HepG2 (cell line): ENCODE data around the gene KSR1. TPM values are rescaled to one million over a fixed set of nuclear protein-coding genes. Genes with fewer than 3 reads are reported as not detected.
A peak's percentile ranks its signal among the peaks of the same experiment; 100 is the strongest.

Source experiments
- ATAC-seq: fragments of 200-7000 bp; cut with Tn5 transposase; 3 replicates; pipeline ENCODE4 v1.9.1; 2020; ENCODE audit warnings: mild to moderate bottlenecking, moderate library complexity
- BruUV-seq: library from RNA; stranded (reverse); fragments of 400-500 nt; replicated peaks from 2 replicates; lab custom pipeline; 2021; lab: Mats Ljungman, UMichigan
- CTCF ChIA-PET: fragments of 300-600 bp; formaldehyde crosslinking; extraction: SDS; loops from one replicate; lab custom pipeline; 2021; ENCODE audit warnings: low total read pairs, inconsistent platforms, low intra/inter-chr PET ratio; lab: Yijun Ruan, JAX
- POLR2A ChIA-PET: fragments of 350-600 bp; sonication (Branson Sonifier 250); formaldehyde crosslinking; loops from one replicate; lab custom pipeline; 2020; ENCODE audit warnings: antibody characterized with exemption, inconsistent platforms; lab: Yijun Ruan, JAX
- DNase-seq: peaks from one replicate; pipeline ENCODE4 v3.0.0-alpha.2; 2015; ENCODE audit warnings: low spot score
- FAIRE-seq: peaks from 3 replicates; lab custom pipeline; 2011; peaks lifted over from hg19 to GRCh38; lab: Jason Lieb, UNC
- H2AFZ ChIP-seq: one replicate; pipeline ENCODE4 v1.6.1; 2011; ENCODE audit warnings: low read length, inconsistent platforms
- H3K27ac ChIP-seq: fragments of 300-600 bp; 3 replicates; pipeline ENCODE4 v1.8.0; 2011; ENCODE audit warnings: mixed run types, mild to moderate bottlenecking, mixed read lengths, low read length, inconsistent platforms; ENCODE audit not compliant: insufficient read depth; ENCODE audit errors: extremely low read length
- H3K27me3 ChIP-seq, 2 experiments: fragments of 200-600 bp in 1 of 2; 2 replicates in 1 of 2; 3 replicates in 1 of 2; pipeline versions ENCODE4 v1.6.0 to v1.8.0; 2011; ENCODE audit warnings: low read length in 2 of 2, mild to moderate bottlenecking in 2 of 2, moderate library complexity in 2 of 2, inconsistent platforms in 1 of 2; ENCODE audit not compliant: insufficient read depth in 2 of 2, control insufficient read depth in 1 of 2
- H3K36me3 ChIP-seq, 2 experiments: fragments of 200-600 bp in 1 of 2; replicated peaks in 1 of 2; 2 replicates in 1 of 2; 3 replicates in 1 of 2; pipeline versions ENCODE4 v1.5.1 to v1.8.0; 2011; ENCODE audit warnings: low read length in 2 of 2, inconsistent platforms in 1 of 2; ENCODE audit not compliant: insufficient read depth in 2 of 2, control insufficient read depth in 1 of 2
- H3K4me1 ChIP-seq: 2 replicates; pipeline ENCODE4 v1.5.1; 2012; ENCODE audit warnings: low read length, inconsistent platforms; ENCODE audit not compliant: insufficient read depth
- H3K4me2 ChIP-seq: 2 replicates; pipeline ENCODE4 v1.6.0; 2011; ENCODE audit warnings: low read depth, low read length, inconsistent platforms
- H3K4me3 ChIP-seq, 3 experiments: fragments of 200-600 bp in 1 of 3; sonication (generic), shearing (Covaris generic) in 1 of 3; replicated peaks in 1 of 3; 2 replicates each; pipeline ENCODE4 v1.5.1; 2011 to 2016; ENCODE audit warnings: low read length in 3 of 3, inconsistent platforms in 2 of 3, low read depth in 2 of 3, mild to moderate bottlenecking in 2 of 3, control low read depth in 1 of 3, mixed read lengths in 1 of 3; ENCODE audit not compliant: insufficient read depth in 1 of 3
- H3K79me2 ChIP-seq: one replicate; pipeline ENCODE4 v1.6.1; 2011; ENCODE audit warnings: low read length, inconsistent platforms; ENCODE audit not compliant: insufficient read depth
- H3K9ac ChIP-seq: 2 replicates; pipeline ENCODE4 v1.6.0; 2011; ENCODE audit warnings: mild to moderate bottlenecking, low read depth, low read length, inconsistent platforms; ENCODE audit not compliant: insufficient read depth
- H3K9me3 ChIP-seq: 2 replicates; pipeline ENCODE4 v1.5.1; 2012; ENCODE audit warnings: mild to moderate bottlenecking, low read length
- H4K20me1 ChIP-seq: 2 replicates; pipeline ENCODE4 v1.6.0; 2011; ENCODE audit warnings: inconsistent platforms, mild to moderate bottlenecking, low read length, moderate library complexity; ENCODE audit not compliant: insufficient read depth
- ATF7 ChIP-seq, 2 experiments: fragments of 450-650 bp in 1 of 2; sonication (generic) in 1 of 2; formaldehyde crosslinking in 1 of 2; IDR thresholded peaks; 2 replicates each; pipeline versions ENCODE4 v1.4.0 to v1.6.1; 2016 to 2020; ENCODE audit warnings: antibody characterized with exemption in 1 of 2, mild to moderate bottlenecking in 1 of 2, missing genetic modification reagents in 1 of 2
- KDM3A ChIP-seq: IDR thresholded peaks from 2 replicates; pipeline ENCODE4 v1.6.1; 2018; ENCODE audit warnings: low read depth, missing compliant biosample characterization
- MTF2 ChIP-seq: sonication (generic); formaldehyde crosslinking; IDR thresholded peaks from 2 replicates; pipeline ENCODE4 v1.5.0; 2020; ENCODE audit warnings: missing genetic modification reagents, borderline replicate concordance
- PLRG1 ChIP-seq: fragments of 450-650 bp; conservative IDR thresholded peaks from 2 replicates; pipeline ENCODE4 v1.6.1; 2016
- THYN1 ChIP-seq: sonication (generic); formaldehyde crosslinking; IDR thresholded peaks from 2 replicates; pipeline ENCODE4 v1.8.1; 2023; ENCODE audit warnings: low read depth, mild to moderate bottlenecking, moderate library complexity, missing genetic modification reagents, borderline replicate concordance
- TSC22D2 ChIP-seq: sonication (generic); formaldehyde crosslinking; IDR thresholded peaks from 2 replicates; pipeline ENCODE4 v1.5.1; 2020; ENCODE audit warnings: missing genetic modification reagents, mild to moderate bottlenecking, borderline replicate concordance
- ZBTB3 ChIP-seq: sonication (generic); formaldehyde crosslinking; IDR thresholded peaks from 2 replicates; pipeline ENCODE4 v1.4.0; 2020; ENCODE audit warnings: low read depth, mild to moderate bottlenecking, moderate library complexity, missing genetic modification reagents, borderline replicate concordance
- WGBS: methylation state at CpG from one replicate; pipeline ENCODE4 v1.1.6; 2017; ENCODE audit warnings: low lambda C conversion rate; 5-methylcytosine and 5-hydroxymethylcytosine counted together
- in situ Hi-C: cut with HindIII; loops from 2 replicates; pipeline ENCODE4 v1.10.0; 2017; ENCODE audit warnings: low pct_unique_long_range_greater_than_20kb; ENCODE audit not compliant: extremely low pct_ligation_motif_present
- intact Hi-C: fragments of 100-400 bp; cut with micrococcal nuclease; formaldehyde crosslinking; loops from one replicate; pipeline ENCODE4 v1.10.0; 2022; ENCODE audit not compliant: unreplicated experiment
- polyA plus RNA-seq, 8 experiments: library from polyadenylated mRNA; depleted of rRNA in 3 of 8; stranded (reverse) in 7 of 8; unstranded in 1 of 8; fragments of >200 nt; fragmentation: Illumina TruSeq in 4 of 8; extraction: Trizol in 4 of 8; gene quantifications; 2 replicates each; pipeline versions ENCODE4 v1.2.1 to v1.2.3, GENCODE V29; 2011 to 2016; ENCODE audit warnings: low read depth in 4 of 8, missing spikeins in 1 of 8, mixed read lengths in 1 of 8; ENCODE audit not compliant: insufficient read depth in 1 of 8
- total RNA-seq, 5 experiments: library from RNA; depleted of rRNA; stranded (reverse); fragments of >200 nt; fragmentation: Illumina TruSeq; extraction: Trizol; gene quantifications; 2 replicates each; pipeline ENCODE4 v1.2.3, GENCODE V29; 2016; ENCODE audit warnings: low read depth in 1 of 5
- TF ChIP-seq, protein P1 (sequence below): sonication (generic); formaldehyde crosslinking; IDR thresholded peaks from 2 replicates; pipeline ENCODE4 v1.5.0; 2020; ENCODE audit warnings: mild to moderate bottlenecking, missing genetic modification reagents, moderate library complexity

Gene KSR1
- total and polyA plus RNA-seq, 2 of the 13 experiments (the other 11 are each of a cell fraction or from before 2014, with no cell fraction given), result 10.1 to 16.6 TPM

- H3K79me2 ChIP-seq, result peaks cover 49% of the 10 kb centered on the region
- H3K4me1 ChIP-seq, result peaks cover 41% of the 10 kb centered on the region
- ATAC-seq (no peak), FAIRE-seq (no peak), DNase-seq (no peak)
- no peak overlapping the region for H3K27ac ChIP-seq
- peak; percentile 72 for TF ChIP-seq ATF7 (IDR thresholded peaks at IDR 0.05)
- no peak for TF ChIP-seq ATF7 (CRISPR knock-in tag; IDR thresholded peaks at IDR 0.05)
- TF ChIP-seq TSC22D2 (CRISPR knock-in tag), result no peak
- no peak for TF ChIP-seq ZBTB3
- TF ChIP-seq PLRG1, result no peak
- TF ChIP-seq MTF2 (CRISPR knock-in tag), result no peak
- TF ChIP-seq, protein P1, sequence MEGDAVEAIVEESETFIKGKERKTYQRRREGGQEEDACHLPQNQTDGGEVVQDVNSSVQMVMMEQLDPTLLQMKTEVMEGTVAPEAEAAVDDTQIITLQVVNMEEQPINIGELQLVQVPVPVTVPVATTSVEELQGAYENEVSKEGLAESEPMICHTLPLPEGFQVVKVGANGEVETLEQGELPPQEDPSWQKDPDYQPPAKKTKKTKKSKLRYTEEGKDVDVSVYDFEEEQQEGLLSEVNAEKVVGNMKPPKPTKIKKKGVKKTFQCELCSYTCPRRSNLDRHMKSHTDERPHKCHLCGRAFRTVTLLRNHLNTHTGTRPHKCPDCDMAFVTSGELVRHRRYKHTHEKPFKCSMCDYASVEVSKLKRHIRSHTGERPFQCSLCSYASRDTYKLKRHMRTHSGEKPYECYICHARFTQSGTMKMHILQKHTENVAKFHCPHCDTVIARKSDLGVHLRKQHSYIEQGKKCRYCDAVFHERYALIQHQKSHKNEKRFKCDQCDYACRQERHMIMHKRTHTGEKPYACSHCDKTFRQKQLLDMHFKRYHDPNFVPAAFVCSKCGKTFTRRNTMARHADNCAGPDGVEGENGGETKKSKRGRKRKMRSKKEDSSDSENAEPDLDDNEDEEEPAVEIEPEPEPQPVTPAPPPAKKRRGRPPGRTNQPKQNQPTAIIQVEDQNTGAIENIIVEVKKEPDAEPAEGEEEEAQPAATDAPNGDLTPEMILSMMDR (CRISPR knock-in tag), result no peak
- no peak for TF ChIP-seq THYN1
- no peak for TF ChIP-seq KDM3A
- 77% methylated on average over 11 of the region's 12 CpGs for WGBS
- ChIA-PET CTCF (no interaction called here), POLR2A (no interaction called here)
- no peak overlapping the region for H2AFZ ChIP-seq
- H3K4me3 ChIP-seq, result no peak overlapping the region
- in situ Hi-C loops, result no loop called here
- no peak overlapping the region for H3K4me2 ChIP-seq
- intact Hi-C loops, result no loop called here
- no peaks in the 10 kb centered on the region for H3K27me3 ChIP-seq
- H3K9ac ChIP-seq, result no peak overlapping the region
- H3K9me3 ChIP-seq, result peaks cover 6% of the 10 kb centered on the region; the same call in 1 of the 2 replicates
- BruUV-seq, result no TSS peak
- H3K36me3 ChIP-seq, result 0 out of 5 replicates have a peak, but pooled peaks cover 0 to 2% of the 10 kb centered on the region in 2 experiments
- H4K20me1 ChIP-seq, result no peaks in the 10 kb centered on the region
Observed at GRCh38 chr17:27502526-27503324, 46.5 kb downstream of the KSR1 start.
